ENCODE results near the gene CMC1.
A peak's percentile ranks its signal among the peaks of the same experiment; 100 is the strongest.

Gene CMC1

GRCh38 chr3:28226020-28226419 lies 15.4 kb upstream of the CMC1 start:
- TF ChIP-seq CTCF (IDR thresholded peaks at IDR 0.05; ENCODE audit: low read depth, low read length) = no peak
- in situ Hi-C loops (cut with HindIII; ENCODE audit: low sequenced_read_pairs) = no loop called here
- DNase-seq (ENCODE audit: low read depth, low spot score) = no peak
- no peak overlapping the region for H3K4me3 ChIP-seq (ENCODE audit: low read depth, low read length)

- DNase-seq (ENCODE audit: low read depth, low spot score) = no peak
- TF ChIP-seq CTCF (IDR thresholded peaks at IDR 0.05; ENCODE audit: low read depth, low read length) = no peak
- in situ Hi-C loops (cut with HindIII; ENCODE audit: low sequenced_read_pairs) = no loop called here
Measured at GRCh38 chr3:28228623-28229022, 12.8 kb upstream of the CMC1 start.

GRCh38 chr3:28232659-28233058 lies 8.8 kb upstream of the CMC1 start:
- TF ChIP-seq CTCF (IDR thresholded peaks at IDR 0.05; ENCODE audit: low read depth, low read length) = no peak
- no peak overlapping the region for H3K4me3 ChIP-seq (ENCODE audit: low read depth, low read length)
- DNase-seq (ENCODE audit: low read depth, low spot score) = no peak
- in situ Hi-C loops (cut with HindIII; ENCODE audit: low sequenced_read_pairs) = no loop called here

More at GRCh38 chr3:28228623-28229022, 12.8 kb upstream of the CMC1 start:
- H3K4me3 ChIP-seq (ENCODE audit: low read depth, low read length) = no peak overlapping the region

- no peak for DNase-seq (ENCODE audit: low read depth, low spot score)
- in situ Hi-C loops (cut with HindIII; ENCODE audit: low sequenced_read_pairs) = no loop called here
- H3K4me3 ChIP-seq (ENCODE audit: low read depth, low read length) = no peak overlapping the region
- no peak for TF ChIP-seq CTCF (IDR thresholded peaks at IDR 0.05; ENCODE audit: low read depth, low read length)
Measured at GRCh38 chr3:28234454-28234853, 7.0 kb upstream of the CMC1 start.

- in situ Hi-C loops (cut with HindIII; ENCODE audit: low sequenced_read_pairs) = no loop called here
- TF ChIP-seq CTCF (IDR thresholded peaks at IDR 0.05; ENCODE audit: low read depth, low read length) = no peak
- DNase-seq (ENCODE audit: low read depth, low spot score) = no peak
- no peak overlapping the region for H3K4me3 ChIP-seq (ENCODE audit: low read depth, low read length)
Measured at GRCh38 chr3:28239108-28239507, 2.3 kb upstream of the CMC1 start.

GRCh38 chr3:28240441-28240840 lies 978 bp upstream of the CMC1 start:
- no peak overlapping the region for H3K4me3 ChIP-seq (ENCODE audit: low read depth, low read length)
- in situ Hi-C loops (cut with HindIII; ENCODE audit: low sequenced_read_pairs) = no loop called here
- no peak for DNase-seq (ENCODE audit: low read depth, low spot score)
- no peak for TF ChIP-seq CTCF (IDR thresholded peaks at IDR 0.05; ENCODE audit: low read depth, low read length)

- TF ChIP-seq CTCF (IDR thresholded peaks at IDR 0.05; ENCODE audit: low read depth, low read length) = no peak
- peak overlapping the region; percentile 58 for H3K4me3 ChIP-seq (ENCODE audit: low read depth, low read length)
- no peak for DNase-seq (ENCODE audit: low read depth, low spot score)
- in situ Hi-C loops (cut with HindIII; ENCODE audit: low sequenced_read_pairs) = no loop called here
Measured at GRCh38 chr3:28242519-28242918, 1.1 kb downstream of the CMC1 start.

Measured in astrocyte of the spinal cord (primary cell).